ENCODE measurements around the gene PRKAG2. TPM values are rescaled to one million over a fixed set of nuclear protein-coding genes. Genes with fewer than 3 reads are reported as not detected.

The PRKAG2 gene
- total and polyA plus RNA-seq, 2 of the 13 experiments (the other 11 are each of a cell fraction or from before 2014, with no cell fraction given): 0.90 to 1.3 TPM

DNA sequence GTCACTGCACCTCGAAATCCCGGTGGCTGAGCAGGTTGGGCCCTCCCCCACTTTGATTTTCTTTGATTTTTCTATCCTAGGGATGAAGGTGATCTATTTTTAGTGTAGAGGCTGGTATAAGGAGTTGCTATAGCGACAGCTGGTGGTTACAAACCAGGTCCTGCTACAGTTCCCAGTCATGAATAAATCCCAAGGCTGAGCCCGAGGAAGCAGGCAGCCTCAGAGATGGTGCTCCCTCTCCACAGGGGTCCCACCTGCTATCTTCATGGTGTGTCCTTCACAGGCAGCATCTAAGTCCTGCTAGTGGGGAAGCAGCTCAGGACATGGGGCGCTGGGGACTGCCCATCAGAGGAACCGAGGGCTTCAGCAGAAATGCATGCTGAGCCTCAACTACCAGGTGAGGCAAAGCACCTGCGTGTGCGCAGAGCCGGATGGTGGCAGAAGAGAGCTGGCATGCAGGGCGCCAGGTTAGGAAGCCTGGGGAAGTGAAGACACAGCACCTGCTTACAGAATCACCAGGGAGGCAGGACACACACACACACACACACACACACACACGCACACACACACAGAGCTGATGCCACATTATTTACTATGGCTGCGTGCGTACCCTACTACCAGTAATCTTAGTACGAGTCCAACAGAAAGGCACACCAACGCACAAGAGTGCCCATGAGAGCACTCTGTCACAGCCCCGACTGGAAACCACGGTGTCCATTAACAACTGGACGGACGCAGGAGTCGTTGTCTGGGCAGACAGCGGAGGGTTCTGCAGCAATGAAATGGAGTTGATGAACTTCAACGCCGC is 150.9 kb downstream of the PRKAG2 start:
- no peak for ATAC-seq
- no peak for FAIRE-seq
- no peaks in the 10 kb centered on the region for H3K79me2 ChIP-seq (ENCODE audit: insufficient read depth, low read length)
- H3K4me3 ChIP-seq (replicated peaks in 1 of 3; ENCODE audit: insufficient read depth in 1 of 3, low read depth in 2 of 3, low read length in 3 of 3): no peak overlapping the region
- H3K4me1 ChIP-seq (ENCODE audit: insufficient read depth, low read length): 0 out of 2 replicates have a peak, but pooled peaks cover 9% of the 10 kb centered on the region
- no peaks in the 10 kb centered on the region for H3K36me3 ChIP-seq (replicated peaks in 1 of 2; ENCODE audit: control insufficient read depth in 1 of 2, insufficient read depth in 2 of 2, low read length in 2 of 2)
- 44% methylated on average over 17 of the region's 23 CpGs for WGBS (ENCODE audit: low lambda C conversion rate)
- H3K27ac ChIP-seq (ENCODE audit: extremely low read length, insufficient read depth, low read length): no peak overlapping the region
- in situ Hi-C loops (cut with HindIII; ENCODE audit: extremely low pct_ligation_motif_present, low pct_unique_long_range_greater_than_20kb): no loop called here
- no TSS peak for BruUV-seq (replicated peaks)
- H3K27me3 ChIP-seq (ENCODE audit: control insufficient read depth in 1 of 2, insufficient read depth in 2 of 2, low read length in 2 of 2): peaks cover 0 to 35% of the 10 kb centered on the region in 2 experiments; a peak in 3 of 5 replicates
- no peaks in the 10 kb centered on the region for H4K20me1 ChIP-seq (ENCODE audit: insufficient read depth, low read length)
- TF ChIP-seq ZNF883 (CRISPR knock-in tag; IDR thresholded peaks at IDR 0.05; ENCODE audit: not compliant biosample characterization): no peak
- TF ChIP-seq KAT2B (IDR thresholded peaks at IDR 0.05; ENCODE audit: borderline replicate concordance, low read depth, low read length): no peak
- TF ChIP-seq ERF (CRISPR knock-in tag; IDR thresholded peaks at IDR 0.05): no peak
- no peak for TF ChIP-seq GATA4 (IDR thresholded peaks at IDR 0.05; ENCODE audit: borderline replicate concordance, low read depth)
- H3K9me3 ChIP-seq (ENCODE audit: low read length): no peaks in the 10 kb centered on the region
- H3K9ac ChIP-seq (ENCODE audit: insufficient read depth, low read depth, low read length): no peak overlapping the region
- no peak overlapping the region for H2AFZ ChIP-seq (ENCODE audit: low read length)
- CTCF ChIA-PET (ENCODE audit: low intra/inter-chr PET ratio, low total read pairs): no interaction called here
- intact Hi-C loops (cut with micrococcal nuclease; ENCODE audit: unreplicated experiment): no loop called here
- POLR2A ChIA-PET: no interaction called here
- H3K4me2 ChIP-seq (ENCODE audit: low read depth, low read length): no peak overlapping the region
- DNase-seq (ENCODE audit: low spot score): no peak

DNA sequence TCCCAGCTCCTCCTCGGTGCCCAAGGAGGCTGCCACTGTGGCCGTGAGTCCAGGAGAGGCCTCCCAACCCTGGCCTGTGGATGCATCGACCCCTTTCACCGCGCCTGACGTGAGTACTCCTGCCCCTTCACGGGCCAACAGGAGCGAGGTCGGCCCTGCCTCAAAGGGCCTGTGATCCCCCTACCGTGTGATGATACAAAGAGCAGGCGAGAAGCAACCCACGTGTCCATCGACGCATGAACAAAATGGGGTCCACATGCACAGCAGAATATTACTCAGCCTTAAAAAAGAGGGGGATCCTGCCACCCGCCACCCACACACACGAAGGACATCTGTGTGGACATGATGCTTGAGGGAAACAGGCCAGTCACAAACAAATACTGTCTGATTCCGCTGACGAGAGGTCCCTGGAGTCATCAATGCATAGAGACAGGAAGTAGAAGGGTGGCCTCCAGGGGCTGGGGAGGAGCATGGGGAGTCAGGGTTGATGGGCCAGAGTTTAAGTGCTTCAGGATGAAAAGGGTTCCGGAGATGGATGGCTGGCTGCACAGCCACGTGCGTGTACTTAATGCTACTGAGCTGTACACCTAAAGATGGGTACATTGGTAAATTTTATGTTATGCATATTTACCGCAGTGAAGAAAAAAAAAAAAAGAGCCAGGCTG is 151.9 kb downstream of the PRKAG2 start:
- no peaks in the 10 kb centered on the region for H4K20me1 ChIP-seq (ENCODE audit: insufficient read depth, low read length)
- no peak overlapping the region for H3K4me2 ChIP-seq (ENCODE audit: low read depth, low read length)
- no peak overlapping the region for H3K27ac ChIP-seq (ENCODE audit: extremely low read length, insufficient read depth, low read length)
- in situ Hi-C loops (cut with HindIII; ENCODE audit: extremely low pct_ligation_motif_present, low pct_unique_long_range_greater_than_20kb) (no loop called here), intact Hi-C loops (cut with micrococcal nuclease; ENCODE audit: unreplicated experiment) (no loop called here)
- ATAC-seq: no peak
- H3K27me3 ChIP-seq (ENCODE audit: control insufficient read depth in 1 of 2, insufficient read depth in 2 of 2, low read length in 2 of 2): peaks cover 0 to 37% of the 10 kb centered on the region in 2 experiments; a peak in 3 of 5 replicates
- no peak for DNase-seq (ENCODE audit: low spot score)
- no peak for FAIRE-seq
- CTCF ChIA-PET (ENCODE audit: low intra/inter-chr PET ratio, low total read pairs): no interaction called here
- 0 out of 2 replicates have a peak, but pooled peaks cover 9% of the 10 kb centered on the region for H3K4me1 ChIP-seq (ENCODE audit: insufficient read depth, low read length)
- POLR2A ChIA-PET: no interaction called here
- H2AFZ ChIP-seq (ENCODE audit: low read length): no peak overlapping the region
- TF ChIP-seq ZNF547 (CRISPR knock-in tag; IDR thresholded peaks at IDR 0.05) (no peak), MTF1 (CRISPR knock-in tag; IDR thresholded peaks at IDR 0.05) (no peak), MED13 (CRISPR knock-in tag; IDR thresholded peaks at IDR 0.05) (no peak), HNF4A (CRISPR knock-in tag; IDR thresholded peaks at IDR 0.05) (no peak), RFXAP (CRISPR knock-in tag; IDR thresholded peaks at IDR 0.05; ENCODE audit: borderline replicate concordance) (no peak), ZNF563 (CRISPR knock-in tag; IDR thresholded peaks at IDR 0.05) (no peak), ZNF616 (CRISPR knock-in tag; IDR thresholded peaks at IDR 0.05; ENCODE audit: low read depth) (no peak), HNF4G (IDR thresholded peaks at IDR 0.05; ENCODE audit: borderline replicate concordance, low read depth, low read length) (no peak), HNF4G (CRISPR knock-in tag; IDR thresholded peaks at IDR 0.05; ENCODE audit: borderline replicate concordance, low read depth) (no peak), SIX4 (CRISPR knock-in tag; IDR thresholded peaks at IDR 0.05) (no peak)
- TF ChIP-seq, protein P1, sequence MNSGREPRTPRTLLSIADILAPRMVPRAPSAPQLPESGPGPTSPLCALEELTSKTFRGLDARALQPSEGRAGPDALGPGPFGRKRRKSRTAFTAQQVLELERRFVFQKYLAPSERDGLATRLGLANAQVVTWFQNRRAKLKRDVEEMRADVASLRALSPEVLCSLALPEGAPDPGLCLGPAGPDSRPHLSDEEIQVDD (CRISPR knock-in tag; IDR thresholded peaks at IDR 0.05; ENCODE audit: borderline replicate concordance): no peak
- TF ChIP-seq, protein P2, sequence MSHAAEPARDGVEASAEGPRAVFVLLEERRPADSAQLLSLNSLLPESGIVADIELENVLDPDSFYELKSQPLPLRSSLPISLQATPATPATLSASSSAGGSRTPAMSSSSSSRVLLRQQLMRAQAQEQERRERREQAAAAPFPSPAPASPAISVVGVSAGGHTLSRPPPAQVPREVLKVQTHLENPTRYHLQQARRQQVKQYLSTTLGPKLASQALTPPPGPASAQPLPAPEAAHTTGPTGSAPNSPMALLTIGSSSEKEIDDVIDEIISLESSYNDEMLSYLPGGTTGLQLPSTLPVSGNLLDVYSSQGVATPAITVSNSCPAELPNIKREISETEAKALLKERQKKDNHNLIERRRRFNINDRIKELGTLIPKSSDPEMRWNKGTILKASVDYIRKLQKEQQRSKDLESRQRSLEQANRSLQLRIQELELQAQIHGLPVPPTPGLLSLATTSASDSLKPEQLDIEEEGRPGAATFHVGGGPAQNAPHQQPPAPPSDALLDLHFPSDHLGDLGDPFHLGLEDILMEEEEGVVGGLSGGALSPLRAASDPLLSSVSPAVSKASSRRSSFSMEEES (CRISPR knock-in tag; IDR thresholded peaks at IDR 0.05): no peak
- no peak overlapping the region for H3K4me3 ChIP-seq (replicated peaks in 1 of 3; ENCODE audit: insufficient read depth in 1 of 3, low read depth in 2 of 3, low read length in 3 of 3)
- H3K36me3 ChIP-seq (replicated peaks in 1 of 2; ENCODE audit: control insufficient read depth in 1 of 2, insufficient read depth in 2 of 2, low read length in 2 of 2): no peaks in the 10 kb centered on the region
- no peak overlapping the region for H3K9ac ChIP-seq (ENCODE audit: insufficient read depth, low read depth, low read length)
- no TSS peak for BruUV-seq (replicated peaks)
- H3K79me2 ChIP-seq (ENCODE audit: insufficient read depth, low read length): no peaks in the 10 kb centered on the region
- WGBS (ENCODE audit: low lambda C conversion rate): 61% methylated on average over 16 of the region's 22 CpGs
- no peaks in the 10 kb centered on the region for H3K9me3 ChIP-seq (ENCODE audit: low read length)
